ENCODE results near the gene HELQ. TPM values are rescaled to one million over a fixed set of nuclear protein-coding genes. Genes with fewer than 3 reads are reported as not detected.

Gene HELQ
- total and polyA plus RNA-seq, 10 of the 15 experiments (the other 5 are each of a cell fraction or from before 2014, with no cell fraction given) = 4.5 to 13.3 (median 10.6) TPM

- TF ChIP-seq, protein P1, sequence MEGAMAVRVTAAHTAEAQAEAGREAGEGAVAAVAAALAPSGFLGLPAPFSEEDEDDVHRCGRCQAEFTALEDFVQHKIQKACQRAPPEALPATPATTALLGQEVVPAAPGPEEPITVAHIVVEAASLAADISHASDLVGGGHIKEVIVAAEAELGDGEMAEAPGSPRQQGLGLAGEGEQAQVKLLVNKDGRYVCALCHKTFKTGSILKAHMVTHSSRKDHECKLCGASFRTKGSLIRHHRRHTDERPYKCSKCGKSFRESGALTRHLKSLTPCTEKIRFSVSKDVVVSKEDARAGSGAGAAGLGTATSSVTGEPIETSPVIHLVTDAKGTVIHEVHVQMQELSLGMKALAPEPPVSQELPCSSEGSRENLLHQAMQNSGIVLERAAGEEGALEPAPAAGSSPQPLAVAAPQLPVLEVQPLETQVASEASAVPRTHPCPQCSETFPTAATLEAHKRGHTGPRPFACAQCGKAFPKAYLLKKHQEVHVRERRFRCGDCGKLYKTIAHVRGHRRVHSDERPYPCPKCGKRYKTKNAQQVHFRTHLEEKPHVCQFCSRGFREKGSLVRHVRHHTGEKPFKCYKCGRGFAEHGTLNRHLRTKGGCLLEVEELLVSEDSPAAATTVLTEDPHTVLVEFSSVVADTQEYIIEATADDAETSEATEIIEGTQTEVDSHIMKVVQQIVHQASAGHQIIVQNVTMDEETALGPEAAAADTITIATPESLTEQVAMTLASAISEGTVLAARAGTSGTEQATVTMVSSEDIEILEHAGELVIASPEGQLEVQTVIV (IDR thresholded peaks at IDR 0.05; ENCODE audit: borderline replicate concordance, partially characterized antibody) = no peak
- TF ChIP-seq, protein P2, sequence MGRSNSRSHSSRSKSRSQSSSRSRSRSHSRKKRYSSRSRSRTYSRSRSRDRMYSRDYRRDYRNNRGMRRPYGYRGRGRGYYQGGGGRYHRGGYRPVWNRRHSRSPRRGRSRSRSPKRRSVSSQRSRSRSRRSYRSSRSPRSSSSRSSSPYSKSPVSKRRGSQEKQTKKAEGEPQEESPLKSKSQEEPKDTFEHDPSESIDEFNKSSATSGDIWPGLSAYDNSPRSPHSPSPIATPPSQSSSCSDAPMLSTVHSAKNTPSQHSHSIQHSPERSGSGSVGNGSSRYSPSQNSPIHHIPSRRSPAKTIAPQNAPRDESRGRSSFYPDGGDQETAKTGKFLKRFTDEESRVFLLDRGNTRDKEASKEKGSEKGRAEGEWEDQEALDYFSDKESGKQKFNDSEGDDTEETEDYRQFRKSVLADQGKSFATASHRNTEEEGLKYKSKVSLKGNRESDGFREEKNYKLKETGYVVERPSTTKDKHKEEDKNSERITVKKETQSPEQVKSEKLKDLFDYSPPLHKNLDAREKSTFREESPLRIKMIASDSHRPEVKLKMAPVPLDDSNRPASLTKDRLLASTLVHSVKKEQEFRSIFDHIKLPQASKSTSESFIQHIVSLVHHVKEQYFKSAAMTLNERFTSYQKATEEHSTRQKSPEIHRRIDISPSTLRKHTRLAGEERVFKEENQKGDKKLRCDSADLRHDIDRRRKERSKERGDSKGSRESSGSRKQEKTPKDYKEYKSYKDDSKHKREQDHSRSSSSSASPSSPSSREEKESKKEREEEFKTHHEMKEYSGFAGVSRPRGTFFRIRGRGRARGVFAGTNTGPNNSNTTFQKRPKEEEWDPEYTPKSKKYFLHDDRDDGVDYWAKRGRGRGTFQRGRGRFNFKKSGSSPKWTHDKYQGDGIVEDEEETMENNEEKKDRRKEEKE (IDR thresholded peaks at IDR 0.05) = no peak
- no peak for TF ChIP-seq ZNF384 (IDR thresholded peaks at IDR 0.05; ENCODE audit: borderline replicate concordance, low read depth, low read length)
- TF ChIP-seq ETV6 (conservative IDR thresholded peaks at IDR 0.05 in 1 of 2, IDR thresholded peaks at IDR 0.05 in 1 of 2; ENCODE audit: borderline replicate concordance in 1 of 2, low read depth in 1 of 2) = no peak
Measured at GRCh38 chr4:83431200-83431599, 24.4 kb downstream of the HELQ start (continued).

GRCh38 chr4:83418211-83418610 is 37.4 kb downstream of the HELQ start:
- H3K4me3 ChIP-seq = no peak overlapping the region
- H3K36me3 ChIP-seq (ENCODE audit: control insufficient read depth in 2 of 2, insufficient read depth in 2 of 2, low read length in 1 of 2) = peaks cover 2 to 31% of the 10 kb centered on the region in 2 experiments; a peak in 3 of 4 replicates
- H4K20me1 ChIP-seq (ENCODE audit: control insufficient read depth, insufficient read depth) = no peaks in the 10 kb centered on the region
- no peak overlapping the region for H3K9ac ChIP-seq (ENCODE audit: control insufficient read depth, insufficient read depth, low read length)
- no peak overlapping the region for H3K27ac ChIP-seq (ENCODE audit: control insufficient read depth, insufficient read depth)
- DNase-seq (ENCODE audit: low read depth, low spot score) = no peak
- no peaks in the 10 kb centered on the region for H3K27me3 ChIP-seq (replicated peaks in 1 of 2; ENCODE audit: control insufficient read depth in 2 of 2, insufficient read depth in 2 of 2, low read length in 1 of 2)
- intact Hi-C loops (cut with micrococcal nuclease; ENCODE audit: unreplicated experiment) = no loop called here
- no peak for ATAC-seq
- RAD21 ChIA-PET (ENCODE audit: unreplicated experiment) = no interaction called here
- in situ Hi-C loops (cut with MboI) = no loop called here
- no peak for FAIRE-seq
- CTCF ChIA-PET = interaction anchor here (1.2 to 1.5 kb wide), 3 partner anchors 29 to 41 kb away, joined by 3 read pairs; no protein-coding TSS in a partner anchor
- POLR2A ChIA-PET = no interaction called here
- SMC1A ChIA-PET (ENCODE audit: uncharacterized antibody, unreplicated experiment) = interaction anchor here (0.6 to 1.1 kb wide), 3 partner anchors 12 to 69 kb away, joined by 3 read pairs; no protein-coding TSS in a partner anchor
- no peaks in the 10 kb centered on the region for H3K9me3 ChIP-seq (replicated peaks; ENCODE audit: control insufficient read depth, insufficient read depth, low read length)
- no peaks in the 10 kb centered on the region for H3K4me1 ChIP-seq (ENCODE audit: control insufficient read depth, insufficient read depth, low read length)
- H3K79me2 ChIP-seq (ENCODE audit: control insufficient read depth, insufficient read depth, low read length) = no peaks in the 10 kb centered on the region
- H3K4me2 ChIP-seq (ENCODE audit: control insufficient read depth, insufficient read depth) = no peak overlapping the region
- no TSS peak for BruUV-seq (replicated peaks)
- H2AFZ ChIP-seq (ENCODE audit: control insufficient read depth, low read depth, low read length) = no peak overlapping the region
- no peak for TF ChIP-seq GATAD2B (conservative IDR thresholded peaks at IDR 0.05; ENCODE audit: low read depth)
- TF ChIP-seq, protein P3, sequence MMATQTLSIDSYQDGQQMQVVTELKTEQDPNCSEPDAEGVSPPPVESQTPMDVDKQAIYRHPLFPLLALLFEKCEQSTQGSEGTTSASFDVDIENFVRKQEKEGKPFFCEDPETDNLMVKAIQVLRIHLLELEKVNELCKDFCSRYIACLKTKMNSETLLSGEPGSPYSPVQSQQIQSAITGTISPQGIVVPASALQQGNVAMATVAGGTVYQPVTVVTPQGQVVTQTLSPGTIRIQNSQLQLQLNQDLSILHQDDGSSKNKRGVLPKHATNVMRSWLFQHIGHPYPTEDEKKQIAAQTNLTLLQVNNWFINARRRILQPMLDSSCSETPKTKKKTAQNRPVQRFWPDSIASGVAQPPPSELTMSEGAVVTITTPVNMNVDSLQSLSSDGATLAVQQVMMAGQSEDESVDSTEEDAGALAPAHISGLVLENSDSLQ (IDR thresholded peaks at IDR 0.05) = no peak
- no peak for TF ChIP-seq NR2C2 (IDR thresholded peaks at IDR 0.05; ENCODE audit: borderline replicate concordance, control insufficient read depth, insufficient read length, low read depth)
- no peak for TF ChIP-seq ZBTB11 (CRISPR knock-in tag; IDR thresholded peaks at IDR 0.05)
- TF ChIP-seq SIN3A (IDR thresholded peaks at IDR 0.05; ENCODE audit: low read depth, low read length) = no peak
